HCT116 (cell line): ENCODE measurements around the gene CYP3A7. TPM values are rescaled to one million over a fixed set of nuclear protein-coding genes. Genes with fewer than 3 reads are reported as not detected.

ENCODE experiments used
- ATAC-seq: fragments of 200-7000 bp; cut with Tn5 transposase; 2 replicates; pipeline ENCODE4 v1.9.1; 2020; ENCODE audit warnings: mild to moderate bottlenecking, moderate library complexity
- BruUV-seq: library from RNA; stranded (reverse); fragments of 400-500 nt; replicated peaks from 2 replicates; lab custom pipeline; 2021; lab: Mats Ljungman, UMichigan
- CTCF ChIA-PET: fragments of 300-600 bp; sonication (Branson Sonifier 250); formaldehyde crosslinking; loops from one replicate; lab custom pipeline; 2021; ENCODE audit warnings: antibody characterized with exemption; lab: Charles Lee
- POLR2A ChIA-PET: fragments of 300-600, 350-600 bp; sonication (Branson Sonifier 250); formaldehyde crosslinking; loops from one replicate; lab custom pipeline; 2021; ENCODE audit warnings: antibody characterized with exemption; lab: Charles Lee
- RAD21 ChIA-PET, 2 experiments: fragments of 300-600 bp; sonication (Branson Sonifier 250); formaldehyde crosslinking; loops; one replicate each; lab custom pipeline; 2023; ENCODE audit warnings: low total read pairs in 2 of 2; ENCODE audit not compliant: uncharacterized antibody in 2 of 2, unreplicated experiment in 2 of 2, low non-redundant PET in 1 of 2; lab: Charles Lee
- DNase-seq: peaks from one replicate; pipeline ENCODE4 v3.0.0-alpha.2; 2010; ENCODE audit warnings: low read depth, low spot score
- H2AFZ ChIP-seq: fragments of 200-600 bp; shearing (Covaris generic), sonication (generic); 2 replicates; pipeline ENCODE4 v1.6.1; 2017; ENCODE audit warnings: low read depth, mixed run types, mixed read lengths, antibody characterized with exemption, low read length; ENCODE audit not compliant: poor library complexity, severe bottlenecking
- H3K27ac ChIP-seq: 2 replicates; pipeline ENCODE4 v1.5.1; 2012; ENCODE audit warnings: low read depth, low read length
- H3K27me3 ChIP-seq: fragments of 200-600 bp; sonication (generic); 2 replicates; pipeline ENCODE4 v1.6.1; 2016; ENCODE audit warnings: mixed run types, low read length, mixed read lengths; ENCODE audit not compliant: insufficient read depth
- H3K36me3 ChIP-seq, 2 experiments: fragments of 200-500 bp in 1 of 2; fragments of 200-600 bp in 1 of 2; sonication (Bioruptor generic) in 1 of 2; sonication (generic) in 1 of 2; 2 replicates each; pipeline versions ENCODE4 v1.5.1 to v1.6.1; 2014 to 2016; ENCODE audit warnings: low read length in 2 of 2, inconsistent platforms in 1 of 2, mixed read lengths in 1 of 2, mixed run types in 1 of 2; ENCODE audit not compliant: insufficient read depth in 2 of 2, control insufficient read depth in 1 of 2
- H3K4me1 ChIP-seq, 2 experiments: fragments of 200-600 bp in 1 of 2; sonication (generic) in 1 of 2; 2 replicates each; pipeline versions ENCODE4 v1.5.1 to v1.6.1; 2012 to 2017; ENCODE audit warnings: low read length in 2 of 2, inconsistent platforms in 1 of 2, mild to moderate bottlenecking in 1 of 2, mixed read lengths in 1 of 2, mixed run types in 1 of 2, moderate library complexity in 1 of 2; ENCODE audit not compliant: insufficient read depth in 2 of 2, control insufficient read depth in 1 of 2
- H3K4me2 ChIP-seq: fragments of 200-600 bp; sonication (generic); 2 replicates; pipeline ENCODE4 v1.6.1; 2017; ENCODE audit warnings: mixed run types, low read length, mixed read lengths
- H3K4me3 ChIP-seq, 2 experiments: fragments of 200-600 bp in 1 of 2; sonication (generic) in 1 of 2; replicated peaks in 1 of 2; 2 replicates each; pipeline ENCODE4 v1.5.1; 2011 to 2016; ENCODE audit warnings: low read length in 2 of 2, control low read depth in 1 of 2, low read depth in 1 of 2, mild to moderate bottlenecking in 1 of 2, mixed read lengths in 1 of 2, mixed run types in 1 of 2
- H3K79me2 ChIP-seq: fragments of 200-600 bp; sonication (generic); 2 replicates; pipeline ENCODE4 v1.6.1; 2017; ENCODE audit warnings: mild to moderate bottlenecking, mixed run types, low read length, moderate library complexity, mixed read lengths; ENCODE audit not compliant: insufficient read depth
- H3K9ac ChIP-seq: fragments of 200-600 bp; sonication (generic); 2 replicates; pipeline ENCODE4 v1.6.1; 2016; ENCODE audit warnings: low read length, mixed read lengths
- H3K9me2 ChIP-seq: fragments of 200-600 bp; sonication (generic), shearing (Covaris generic); 2 replicates; pipeline ENCODE4 v1.6.1; 2017; ENCODE audit warnings: mixed run types, mild to moderate bottlenecking, moderate library complexity; ENCODE audit not compliant: insufficient read depth
- H3K9me3 ChIP-seq, 2 experiments: fragments of 200-500 bp in 1 of 2; fragments of 200-600 bp in 1 of 2; sonication (Bioruptor generic) in 1 of 2; sonication (generic) in 1 of 2; 2 replicates each; pipeline ENCODE4 v1.6.1; 2014 to 2017; ENCODE audit warnings: low read length in 2 of 2, mixed read lengths in 2 of 2, inconsistent platforms in 1 of 2, low read depth in 1 of 2, mild to moderate bottlenecking in 1 of 2, mixed run types in 1 of 2, moderate library complexity in 1 of 2; ENCODE audit not compliant: control insufficient read depth in 1 of 2, insufficient read depth in 1 of 2
- H4K20me1 ChIP-seq: fragments of 200-600 bp; sonication (generic), shearing (Covaris generic); 2 replicates; pipeline ENCODE4 v1.6.1; 2017; ENCODE audit warnings: mixed run types, mild to moderate bottlenecking, moderate library complexity; ENCODE audit not compliant: insufficient read depth
- CBX3 ChIP-seq: IDR thresholded peaks from 2 replicates; pipeline ENCODE4 v1.6.1; 2012; ENCODE audit warnings: low read depth
- CEBPB ChIP-seq: IDR thresholded peaks from 2 replicates; pipeline ENCODE4 v1.6.1; 2012; ENCODE audit warnings: low read depth
- EGR1 ChIP-seq: IDR thresholded peaks from 2 replicates; pipeline ENCODE4 v1.6.1; 2012; ENCODE audit warnings: low read depth
- ELF1 ChIP-seq: IDR thresholded peaks from 2 replicates; pipeline ENCODE4 v1.6.1; 2012; ENCODE audit warnings: low read depth, borderline replicate concordance
- EZH2 ChIP-seq: fragments of 200-600 bp; sonication (generic); IDR thresholded peaks from 2 replicates; pipeline ENCODE4 v1.6.1; 2017; ENCODE audit warnings: antibody characterized with exemption, mixed run types
- FOSL1 ChIP-seq: IDR thresholded peaks from 2 replicates; pipeline ENCODE4 v1.6.1; 2012; ENCODE audit warnings: low read depth
- JUND ChIP-seq: IDR thresholded peaks from 2 replicates; pipeline ENCODE4 v1.6.1; 2012
- POLR2A ChIP-seq: IDR thresholded peaks from 2 replicates; pipeline ENCODE4 v1.7.0; 2011; ENCODE audit warnings: borderline replicate concordance; ENCODE audit not compliant: insufficient read depth, insufficient read length; ENCODE audit errors: extremely low read depth
- POLR2AphosphoS5 ChIP-seq: IDR thresholded peaks from 2 replicates; pipeline ENCODE4 v1.6.1; 2011; ENCODE audit warnings: mild to moderate bottlenecking, low read depth, low read length, moderate library complexity
- RAD21 ChIP-seq: IDR thresholded peaks from 2 replicates; pipeline ENCODE4 v1.6.1; 2012; ENCODE audit warnings: low read depth, mild to moderate bottlenecking
- SIN3A ChIP-seq: IDR thresholded peaks from 2 replicates; pipeline ENCODE4 v1.6.1; 2012; ENCODE audit warnings: low read depth
- SRF ChIP-seq: IDR thresholded peaks from 2 replicates; pipeline ENCODE4 v1.6.1; 2012; ENCODE audit warnings: low read depth
- TCF7L2 ChIP-seq: IDR thresholded peaks from 2 replicates; pipeline ENCODE4 v1.7.0; 2011; ENCODE audit warnings: borderline replicate concordance, inconsistent platforms; ENCODE audit not compliant: insufficient read depth, insufficient read length; ENCODE audit errors: extremely low read depth
- YY1 ChIP-seq: IDR thresholded peaks from 2 replicates; pipeline ENCODE4 v1.6.1; 2011; ENCODE audit warnings: low read length, low read depth, moderate library complexity, mild to moderate bottlenecking; ENCODE audit not compliant: insufficient replicate concordance; ENCODE audit errors: extremely low read depth
- ZNF274 ChIP-seq: fragments of 200-500 bp; sonication (Bioruptor generic); IDR thresholded peaks from 2 replicates; pipeline ENCODE4 v1.6.1; 2014; ENCODE audit warnings: mild to moderate bottlenecking, low read depth, low read length, inconsistent platforms
- intact Hi-C: fragments of 100-400 bp; cut with micrococcal nuclease; formaldehyde crosslinking; loops from 2 replicates; pipeline ENCODE4 v1.10.0; 2022
- total RNA-seq: library from RNA; stranded (reverse); gene quantifications from one replicate; pipeline ENCODE4 v1.2.1, GENCODE V29; 2021; ENCODE audit not compliant: unreplicated experiment
- TF ChIP-seq, protein P1 (sequence below): IDR thresholded peaks from 2 replicates; pipeline ENCODE4 v1.6.1; 2012
- TF ChIP-seq, protein P2 (sequence below), 3 experiments: fragments of 200-600 bp in 1 of 3; sonication (generic) in 1 of 3; IDR thresholded peaks in 2 of 3; conservative IDR thresholded peaks in 1 of 3; 2 replicates each; pipeline ENCODE4 v1.5.1; 2012 to 2017; ENCODE audit warnings: low read depth in 2 of 3, low read length in 2 of 3, antibody characterized with exemption in 1 of 3, borderline replicate concordance in 1 of 3, control low read depth in 1 of 3, mild to moderate bottlenecking in 1 of 3, mixed read lengths in 1 of 3, mixed run types in 1 of 3, moderate library complexity in 1 of 3; ENCODE audit not compliant: insufficient read depth in 1 of 3
- TF ChIP-seq, protein P3 (sequence below): IDR thresholded peaks from 2 replicates; pipeline ENCODE4 v1.6.1; 2011; ENCODE audit warnings: mild to moderate bottlenecking, low read length, moderate library complexity; ENCODE audit not compliant: insufficient replicate concordance; ENCODE audit errors: extremely low read depth
- TF ChIP-seq, protein P4 (sequence below): IDR thresholded peaks from 2 replicates; pipeline ENCODE4 v1.6.1; 2012; ENCODE audit warnings: low read depth

CYP3A7 gene
- total RNA-seq, 1 experiment from 2014 or later, result not detected

DNA sequence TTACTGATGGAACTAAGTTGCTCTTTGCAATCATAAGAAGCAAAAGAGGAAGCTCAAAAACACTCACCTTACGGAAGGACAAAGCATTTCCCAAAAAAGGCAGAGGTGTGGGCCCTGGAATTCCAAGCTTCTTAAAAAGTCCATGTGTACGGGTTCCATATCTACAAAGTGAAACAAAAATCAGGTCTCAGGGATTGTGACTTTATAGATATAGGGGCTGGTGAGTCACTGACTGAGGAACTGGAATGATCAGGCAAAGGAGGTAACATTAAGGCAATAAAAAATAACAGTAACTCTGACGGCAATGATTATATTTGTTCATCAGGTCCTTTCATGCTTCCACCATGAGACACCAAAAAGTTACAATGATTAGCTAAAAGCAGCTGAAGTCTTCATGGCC is 4.0 kb downstream of the CYP3A7 start:
- no TSS peak for BruUV-seq
- H4K20me1 ChIP-seq, result no peaks in the 10 kb centered on the region
- POLR2A ChIA-PET, result no interaction called here
- H3K9me2 ChIP-seq, result no peaks in the 10 kb centered on the region
- H2AFZ ChIP-seq, result no peak overlapping the region
- H3K4me1 ChIP-seq, result no peaks in the 10 kb centered on the region; a peak in 1 of 4 replicates
- no peaks in the 10 kb centered on the region for H3K27me3 ChIP-seq
- no peak overlapping the region for H3K4me2 ChIP-seq
- intact Hi-C loops, result no loop called here
- H3K9me3 ChIP-seq, result no peaks in the 10 kb centered on the region
- DNase-seq (no peak), ATAC-seq (no peak)
- no peaks in the 10 kb centered on the region for H3K36me3 ChIP-seq
- no peak overlapping the region for H3K9ac ChIP-seq
- RAD21 ChIA-PET, result no interaction called here
- no peaks in the 10 kb centered on the region for H3K79me2 ChIP-seq
- no peak overlapping the region for H3K27ac ChIP-seq
- H3K4me3 ChIP-seq, result no peak overlapping the region
- TF ChIP-seq, protein P1, sequence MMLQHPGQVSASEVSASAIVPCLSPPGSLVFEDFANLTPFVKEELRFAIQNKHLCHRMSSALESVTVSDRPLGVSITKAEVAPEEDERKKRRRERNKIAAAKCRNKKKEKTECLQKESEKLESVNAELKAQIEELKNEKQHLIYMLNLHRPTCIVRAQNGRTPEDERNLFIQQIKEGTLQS, result no peak
- TF ChIP-seq EGR1, result no peak
- no peak for TF ChIP-seq POLR2A
- TF ChIP-seq, protein P2, sequence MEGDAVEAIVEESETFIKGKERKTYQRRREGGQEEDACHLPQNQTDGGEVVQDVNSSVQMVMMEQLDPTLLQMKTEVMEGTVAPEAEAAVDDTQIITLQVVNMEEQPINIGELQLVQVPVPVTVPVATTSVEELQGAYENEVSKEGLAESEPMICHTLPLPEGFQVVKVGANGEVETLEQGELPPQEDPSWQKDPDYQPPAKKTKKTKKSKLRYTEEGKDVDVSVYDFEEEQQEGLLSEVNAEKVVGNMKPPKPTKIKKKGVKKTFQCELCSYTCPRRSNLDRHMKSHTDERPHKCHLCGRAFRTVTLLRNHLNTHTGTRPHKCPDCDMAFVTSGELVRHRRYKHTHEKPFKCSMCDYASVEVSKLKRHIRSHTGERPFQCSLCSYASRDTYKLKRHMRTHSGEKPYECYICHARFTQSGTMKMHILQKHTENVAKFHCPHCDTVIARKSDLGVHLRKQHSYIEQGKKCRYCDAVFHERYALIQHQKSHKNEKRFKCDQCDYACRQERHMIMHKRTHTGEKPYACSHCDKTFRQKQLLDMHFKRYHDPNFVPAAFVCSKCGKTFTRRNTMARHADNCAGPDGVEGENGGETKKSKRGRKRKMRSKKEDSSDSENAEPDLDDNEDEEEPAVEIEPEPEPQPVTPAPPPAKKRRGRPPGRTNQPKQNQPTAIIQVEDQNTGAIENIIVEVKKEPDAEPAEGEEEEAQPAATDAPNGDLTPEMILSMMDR (IDR thresholded peaks at IDR 0.05 in 2 of 3, conservative IDR thresholded peaks at IDR 0.05 in 1 of 3; ENCODE audit: borderline replicate concordance in 1 of 3, insufficient read depth in 1 of 3, low read depth in 2 of 3, low read length in 2 of 3), result no peak
- TF ChIP-seq, protein P3, sequence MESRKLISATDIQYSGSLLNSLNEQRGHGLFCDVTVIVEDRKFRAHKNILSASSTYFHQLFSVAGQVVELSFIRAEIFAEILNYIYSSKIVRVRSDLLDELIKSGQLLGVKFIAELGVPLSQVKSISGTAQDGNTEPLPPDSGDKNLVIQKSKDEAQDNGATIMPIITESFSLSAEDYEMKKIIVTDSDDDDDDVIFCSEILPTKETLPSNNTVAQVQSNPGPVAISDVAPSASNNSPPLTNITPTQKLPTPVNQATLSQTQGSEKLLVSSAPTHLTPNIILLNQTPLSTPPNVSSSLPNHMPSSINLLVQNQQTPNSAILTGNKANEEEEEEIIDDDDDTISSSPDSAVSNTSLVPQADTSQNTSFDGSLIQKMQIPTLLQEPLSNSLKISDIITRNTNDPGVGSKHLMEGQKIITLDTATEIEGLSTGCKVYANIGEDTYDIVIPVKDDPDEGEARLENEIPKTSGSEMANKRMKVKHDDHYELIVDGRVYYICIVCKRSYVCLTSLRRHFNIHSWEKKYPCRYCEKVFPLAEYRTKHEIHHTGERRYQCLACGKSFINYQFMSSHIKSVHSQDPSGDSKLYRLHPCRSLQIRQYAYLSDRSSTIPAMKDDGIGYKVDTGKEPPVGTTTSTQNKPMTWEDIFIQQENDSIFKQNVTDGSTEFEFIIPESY, result no peak
- no peak for TF ChIP-seq FOSL1
- no peak for TF ChIP-seq ZNF274
- no peak for TF ChIP-seq CEBPB
- no peak for TF ChIP-seq ELF1
- no peak for TF ChIP-seq JUND
- no peak for TF ChIP-seq SIN3A
- no peak for TF ChIP-seq TCF7L2
- no peak for TF ChIP-seq YY1
- no peak for TF ChIP-seq CBX3
- no peak for TF ChIP-seq EZH2
- TF ChIP-seq, protein P4, sequence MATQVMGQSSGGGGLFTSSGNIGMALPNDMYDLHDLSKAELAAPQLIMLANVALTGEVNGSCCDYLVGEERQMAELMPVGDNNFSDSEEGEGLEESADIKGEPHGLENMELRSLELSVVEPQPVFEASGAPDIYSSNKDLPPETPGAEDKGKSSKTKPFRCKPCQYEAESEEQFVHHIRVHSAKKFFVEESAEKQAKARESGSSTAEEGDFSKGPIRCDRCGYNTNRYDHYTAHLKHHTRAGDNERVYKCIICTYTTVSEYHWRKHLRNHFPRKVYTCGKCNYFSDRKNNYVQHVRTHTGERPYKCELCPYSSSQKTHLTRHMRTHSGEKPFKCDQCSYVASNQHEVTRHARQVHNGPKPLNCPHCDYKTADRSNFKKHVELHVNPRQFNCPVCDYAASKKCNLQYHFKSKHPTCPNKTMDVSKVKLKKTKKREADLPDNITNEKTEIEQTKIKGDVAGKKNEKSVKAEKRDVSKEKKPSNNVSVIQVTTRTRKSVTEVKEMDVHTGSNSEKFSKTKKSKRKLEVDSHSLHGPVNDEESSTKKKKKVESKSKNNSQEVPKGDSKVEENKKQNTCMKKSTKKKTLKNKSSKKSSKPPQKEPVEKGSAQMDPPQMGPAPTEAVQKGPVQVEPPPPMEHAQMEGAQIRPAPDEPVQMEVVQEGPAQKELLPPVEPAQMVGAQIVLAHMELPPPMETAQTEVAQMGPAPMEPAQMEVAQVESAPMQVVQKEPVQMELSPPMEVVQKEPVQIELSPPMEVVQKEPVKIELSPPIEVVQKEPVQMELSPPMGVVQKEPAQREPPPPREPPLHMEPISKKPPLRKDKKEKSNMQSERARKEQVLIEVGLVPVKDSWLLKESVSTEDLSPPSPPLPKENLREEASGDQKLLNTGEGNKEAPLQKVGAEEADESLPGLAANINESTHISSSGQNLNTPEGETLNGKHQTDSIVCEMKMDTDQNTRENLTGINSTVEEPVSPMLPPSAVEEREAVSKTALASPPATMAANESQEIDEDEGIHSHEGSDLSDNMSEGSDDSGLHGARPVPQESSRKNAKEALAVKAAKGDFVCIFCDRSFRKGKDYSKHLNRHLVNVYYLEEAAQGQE, result no peak
- TF ChIP-seq RAD21, result no peak
- no peak for TF ChIP-seq SRF
- TF ChIP-seq POLR2AphosphoS5, result no peak
- TF ChIP-seq, all 23 proteins: peak for 0
- CTCF ChIA-PET, result no interaction called here
